ENCODE data around the gene CDK5R1.

CDK5R1 gene

DNA sequence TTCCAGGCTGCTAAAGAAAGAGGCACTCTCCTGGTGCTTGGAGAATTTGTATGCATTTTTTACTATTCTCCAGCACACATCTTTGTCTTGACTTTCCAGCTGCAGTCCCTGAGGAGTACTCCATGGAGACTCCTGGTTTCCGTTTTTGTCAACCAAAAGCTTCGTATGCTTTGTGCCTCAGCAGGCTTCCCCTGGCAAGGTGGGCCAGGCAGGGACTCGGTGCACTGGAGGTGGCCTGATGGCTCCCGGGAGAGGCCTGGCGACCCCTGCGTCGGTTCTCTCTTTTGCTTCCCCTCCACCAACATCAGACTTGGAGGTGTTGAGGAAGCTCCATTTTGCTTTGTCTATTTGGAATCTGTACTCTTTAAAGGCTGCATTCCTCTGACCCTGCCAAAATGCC, 23.7 kb downstream of the CDK5R1 start:
- peaks cover 11% of the 10 kb centered on the region for H3K36me3 Mint-ChIP-seq (ENCODE audit: low read depth)
- no peak overlapping the region for H3K27ac Mint-ChIP-seq
- H3K9me3 Mint-ChIP-seq: peaks cover 9% of the 10 kb centered on the region
- TF ChIP-seq, protein P1, sequence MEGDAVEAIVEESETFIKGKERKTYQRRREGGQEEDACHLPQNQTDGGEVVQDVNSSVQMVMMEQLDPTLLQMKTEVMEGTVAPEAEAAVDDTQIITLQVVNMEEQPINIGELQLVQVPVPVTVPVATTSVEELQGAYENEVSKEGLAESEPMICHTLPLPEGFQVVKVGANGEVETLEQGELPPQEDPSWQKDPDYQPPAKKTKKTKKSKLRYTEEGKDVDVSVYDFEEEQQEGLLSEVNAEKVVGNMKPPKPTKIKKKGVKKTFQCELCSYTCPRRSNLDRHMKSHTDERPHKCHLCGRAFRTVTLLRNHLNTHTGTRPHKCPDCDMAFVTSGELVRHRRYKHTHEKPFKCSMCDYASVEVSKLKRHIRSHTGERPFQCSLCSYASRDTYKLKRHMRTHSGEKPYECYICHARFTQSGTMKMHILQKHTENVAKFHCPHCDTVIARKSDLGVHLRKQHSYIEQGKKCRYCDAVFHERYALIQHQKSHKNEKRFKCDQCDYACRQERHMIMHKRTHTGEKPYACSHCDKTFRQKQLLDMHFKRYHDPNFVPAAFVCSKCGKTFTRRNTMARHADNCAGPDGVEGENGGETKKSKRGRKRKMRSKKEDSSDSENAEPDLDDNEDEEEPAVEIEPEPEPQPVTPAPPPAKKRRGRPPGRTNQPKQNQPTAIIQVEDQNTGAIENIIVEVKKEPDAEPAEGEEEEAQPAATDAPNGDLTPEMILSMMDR (IDR thresholded peaks at IDR 0.05): no peak
- peaks cover 20% of the 10 kb centered on the region for H3K4me1 Mint-ChIP-seq
- peaks cover 7% of the 10 kb centered on the region for H3K27me3 Mint-ChIP-seq (ENCODE audit: low read depth, poor library complexity)
- no peak for DNase-seq
- no peak overlapping the region for H3K4me3 Mint-ChIP-seq

DNA sequence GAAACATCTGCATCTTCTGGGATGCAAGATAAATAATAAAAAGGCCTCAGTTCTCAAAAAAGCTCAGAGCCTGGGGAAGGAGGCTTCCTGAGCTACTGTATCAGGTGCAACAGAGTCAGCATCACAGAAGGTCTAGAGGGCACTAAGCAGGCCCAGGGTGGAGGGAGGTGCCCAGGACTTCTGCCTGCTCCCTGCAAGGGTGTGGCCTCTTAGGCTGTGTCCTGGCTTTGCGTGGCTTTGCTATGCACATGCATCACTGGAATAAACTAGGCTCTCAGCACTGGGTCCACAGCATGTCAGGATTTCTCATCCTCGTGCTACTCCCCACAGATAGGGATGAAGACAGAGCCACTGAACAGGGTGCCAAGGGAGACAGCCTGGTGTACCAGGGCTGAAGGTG, 25.5 kb downstream of the CDK5R1 start:
- Mint-ChIP-seq H3K9me3 (no peaks in the 10 kb centered on the region), H3K4me1 (peaks cover 39% of the 10 kb centered on the region), H3K27ac (no peak overlapping the region), H3K36me3 (ENCODE audit: low read depth) (no peaks in the 10 kb centered on the region), H3K4me3 (no peak overlapping the region), H3K27me3 (ENCODE audit: low read depth, poor library complexity) (peaks cover 3% of the 10 kb centered on the region)
- DNase-seq: no peak
- TF ChIP-seq, protein P1 (IDR thresholded peaks at IDR 0.05): no peak

- peaks cover 2% of the 10 kb centered on the region for H3K27me3 Mint-ChIP-seq (ENCODE audit: low read depth, poor library complexity)
- H3K27ac Mint-ChIP-seq: no peak overlapping the region
- H3K4me1 Mint-ChIP-seq: peaks cover 51% of the 10 kb centered on the region
- no peak for DNase-seq
- H3K9me3 Mint-ChIP-seq: no peaks in the 10 kb centered on the region
- no peak overlapping the region for H3K4me3 Mint-ChIP-seq
- TF ChIP-seq, protein P1 (IDR thresholded peaks at IDR 0.05): no peak
- no peaks in the 10 kb centered on the region for H3K36me3 Mint-ChIP-seq (ENCODE audit: low read depth)
These were observed 26.8 kb downstream of the CDK5R1 start for GRCh38 chr17:32513579-32513978.

- no peaks in the 10 kb centered on the region for H3K36me3 Mint-ChIP-seq (ENCODE audit: low read depth)
- no peak overlapping the region for H3K4me3 Mint-ChIP-seq
- no peak overlapping the region for H3K27ac Mint-ChIP-seq
- peaks cover 60% of the 10 kb centered on the region for H3K4me1 Mint-ChIP-seq
- TF ChIP-seq, protein P1 (IDR thresholded peaks at IDR 0.05): no peak
- no peak for DNase-seq
- H3K9me3 Mint-ChIP-seq: no peaks in the 10 kb centered on the region
- H3K27me3 Mint-ChIP-seq (ENCODE audit: low read depth, poor library complexity): no peaks in the 10 kb centered on the region
These were observed 27.8 kb downstream of the CDK5R1 start for GRCh38 chr17:32514606-32515005.

- no peak overlapping the region for H3K27ac Mint-ChIP-seq
- no peak overlapping the region for H3K4me3 Mint-ChIP-seq
- no peaks in the 10 kb centered on the region for H3K9me3 Mint-ChIP-seq
- H3K27me3 Mint-ChIP-seq (ENCODE audit: low read depth, poor library complexity): no peaks in the 10 kb centered on the region
- no peak for DNase-seq
- peaks cover 64% of the 10 kb centered on the region for H3K4me1 Mint-ChIP-seq
- TF ChIP-seq, protein P1 (IDR thresholded peaks at IDR 0.05): no peak
- H3K36me3 Mint-ChIP-seq (ENCODE audit: low read depth): no peaks in the 10 kb centered on the region
These were observed 29.0 kb downstream of the CDK5R1 start for GRCh38 chr17:32515677-32516383.

DNA sequence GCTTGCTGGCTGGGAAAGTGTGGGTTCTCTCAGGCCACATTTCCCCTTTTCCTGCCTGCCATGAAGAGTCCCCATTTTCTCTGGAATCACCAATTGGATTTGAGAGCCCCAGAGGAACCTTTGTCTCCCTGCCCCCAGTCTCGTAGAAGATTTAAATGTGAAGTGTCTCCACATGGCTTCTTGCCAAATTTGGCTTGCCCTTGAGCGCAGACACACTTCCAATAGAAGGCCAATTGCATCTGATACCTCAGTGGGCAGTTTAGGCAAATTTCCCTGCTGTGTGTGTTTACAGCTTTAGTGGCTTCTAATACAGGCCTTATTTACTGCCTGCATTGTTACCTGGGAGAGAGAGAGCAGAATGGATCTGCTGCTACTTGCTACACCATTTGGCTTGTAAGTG, 29.7 kb downstream of the CDK5R1 start:
- H3K4me1 Mint-ChIP-seq: peaks cover 63% of the 10 kb centered on the region
- H3K36me3 Mint-ChIP-seq (ENCODE audit: low read depth): no peaks in the 10 kb centered on the region
- TF ChIP-seq, protein P1 (IDR thresholded peaks at IDR 0.05): no peak
- no peaks in the 10 kb centered on the region for H3K27me3 Mint-ChIP-seq (ENCODE audit: low read depth, poor library complexity)
- no peak overlapping the region for H3K4me3 Mint-ChIP-seq
- H3K9me3 Mint-ChIP-seq: no peaks in the 10 kb centered on the region
- DNase-seq: no peak
- no peak overlapping the region for H3K27ac Mint-ChIP-seq
